ENCODE data around the gene OPCML.

- TF ChIP-seq, protein P1, sequence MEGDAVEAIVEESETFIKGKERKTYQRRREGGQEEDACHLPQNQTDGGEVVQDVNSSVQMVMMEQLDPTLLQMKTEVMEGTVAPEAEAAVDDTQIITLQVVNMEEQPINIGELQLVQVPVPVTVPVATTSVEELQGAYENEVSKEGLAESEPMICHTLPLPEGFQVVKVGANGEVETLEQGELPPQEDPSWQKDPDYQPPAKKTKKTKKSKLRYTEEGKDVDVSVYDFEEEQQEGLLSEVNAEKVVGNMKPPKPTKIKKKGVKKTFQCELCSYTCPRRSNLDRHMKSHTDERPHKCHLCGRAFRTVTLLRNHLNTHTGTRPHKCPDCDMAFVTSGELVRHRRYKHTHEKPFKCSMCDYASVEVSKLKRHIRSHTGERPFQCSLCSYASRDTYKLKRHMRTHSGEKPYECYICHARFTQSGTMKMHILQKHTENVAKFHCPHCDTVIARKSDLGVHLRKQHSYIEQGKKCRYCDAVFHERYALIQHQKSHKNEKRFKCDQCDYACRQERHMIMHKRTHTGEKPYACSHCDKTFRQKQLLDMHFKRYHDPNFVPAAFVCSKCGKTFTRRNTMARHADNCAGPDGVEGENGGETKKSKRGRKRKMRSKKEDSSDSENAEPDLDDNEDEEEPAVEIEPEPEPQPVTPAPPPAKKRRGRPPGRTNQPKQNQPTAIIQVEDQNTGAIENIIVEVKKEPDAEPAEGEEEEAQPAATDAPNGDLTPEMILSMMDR (conservative IDR thresholded peaks at IDR 0.05 in 1 of 2, IDR thresholded peaks at IDR 0.05 in 1 of 2; ENCODE audit: extremely low read depth in 1 of 2, insufficient read depth in 1 of 2, low read depth in 1 of 2, low read length in 2 of 2): no peak
- TF ChIP-seq EZH2 (IDR thresholded peaks at IDR 0.05; ENCODE audit: borderline replicate concordance, low read length): no peak
These were observed 710.0 kb downstream of the OPCML start for GRCh38 chr11:132822276-132822675.

Data from mammary epithelial cell (primary cell).